Stimulated activated CD8-positive, alpha-beta memory T cell treated with anti-CD3 and anti-CD28 coated beads, Interleukin-7, amount 100 ng/mL, for 1 hour (primary cell): ENCODE measurements around the gene SCG3.

Source experiments
- DNase-seq, 2 donors: peaks; one replicate each; pipeline ENCODE4 v3.0.0-alpha.2; 2020; ENCODE audit warnings: low read depth in 2 of 2

The SCG3 gene

DNA sequence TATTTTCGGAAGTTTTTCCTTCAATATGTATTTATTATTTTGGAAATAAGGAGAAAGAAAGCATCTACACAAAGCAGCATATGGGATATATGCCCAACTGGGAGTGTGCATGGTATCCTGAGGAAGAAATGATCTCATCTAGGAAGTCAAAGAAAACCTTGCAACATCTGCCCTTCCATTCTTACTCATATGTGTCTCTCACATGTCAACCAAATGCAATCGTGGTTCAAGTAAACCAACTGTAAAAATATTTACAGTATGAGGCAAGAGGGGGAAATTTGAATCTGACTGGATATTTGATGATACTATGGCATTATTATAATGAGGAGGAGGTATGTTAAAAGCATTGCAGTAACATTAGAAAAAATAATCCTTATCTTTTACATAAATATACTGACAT, 3.2 kb upstream of the SCG3 start:
- no peak for DNase-seq

DNA sequence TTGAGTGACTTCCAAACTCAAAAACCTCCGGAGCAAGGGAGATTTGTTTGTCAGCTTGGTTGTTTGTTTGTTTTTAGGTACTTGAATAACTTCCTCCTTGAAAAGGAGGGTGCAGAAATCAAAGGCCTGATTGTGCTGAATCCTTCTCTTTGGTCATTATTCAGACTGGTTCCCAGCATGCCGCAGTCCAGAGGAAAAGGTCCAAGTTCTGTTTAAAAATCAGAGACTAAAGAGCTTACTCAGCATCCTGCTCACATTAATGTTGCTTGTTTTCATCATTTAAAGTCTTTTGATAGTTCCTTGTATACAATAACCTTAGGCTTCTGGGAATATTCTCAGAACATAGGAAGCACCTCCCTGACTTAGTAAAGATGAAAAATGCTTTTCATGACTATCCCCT, 982 bp upstream of the SCG3 start:
- no peak for DNase-seq

DNA sequence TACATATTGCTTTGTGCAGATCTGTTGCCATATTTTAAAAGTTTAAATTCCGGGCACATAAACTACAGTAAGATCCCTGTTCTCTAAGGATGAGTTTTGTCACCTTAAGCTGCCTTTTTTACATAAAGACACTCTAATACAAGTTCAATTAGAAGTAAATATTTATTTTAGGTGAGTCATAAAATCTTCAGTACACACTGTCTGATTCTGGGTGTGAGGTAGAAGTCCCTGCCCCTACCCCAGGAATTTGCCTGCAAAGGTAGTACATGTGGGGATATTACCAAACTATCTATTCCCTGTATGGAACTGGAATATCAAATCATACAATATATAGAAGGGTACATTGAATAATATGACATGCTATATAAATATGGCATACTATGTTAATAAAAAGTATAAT, 6.3 kb downstream of the SCG3 start:
- no peak for DNase-seq

DNA sequence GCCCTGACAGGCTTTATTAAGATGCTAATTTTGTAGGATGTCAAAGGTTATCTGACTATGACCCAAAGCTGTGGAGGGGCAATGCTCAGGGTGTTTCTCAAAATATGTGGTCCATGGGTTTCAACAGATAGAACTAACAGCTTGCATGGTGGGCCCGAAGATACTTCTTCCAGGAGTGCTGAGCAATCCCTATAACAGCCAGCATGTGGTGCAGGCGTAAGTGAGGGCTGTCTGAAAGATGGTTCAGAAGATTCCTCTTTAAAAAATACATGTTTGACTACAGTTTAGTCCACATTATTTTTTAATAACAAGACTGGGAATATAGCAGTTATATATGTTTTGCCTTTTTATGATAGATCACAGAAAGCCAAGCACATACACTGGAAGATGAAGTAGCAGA, 7.6 kb downstream of the SCG3 start:
- no peak for DNase-seq

DNA sequence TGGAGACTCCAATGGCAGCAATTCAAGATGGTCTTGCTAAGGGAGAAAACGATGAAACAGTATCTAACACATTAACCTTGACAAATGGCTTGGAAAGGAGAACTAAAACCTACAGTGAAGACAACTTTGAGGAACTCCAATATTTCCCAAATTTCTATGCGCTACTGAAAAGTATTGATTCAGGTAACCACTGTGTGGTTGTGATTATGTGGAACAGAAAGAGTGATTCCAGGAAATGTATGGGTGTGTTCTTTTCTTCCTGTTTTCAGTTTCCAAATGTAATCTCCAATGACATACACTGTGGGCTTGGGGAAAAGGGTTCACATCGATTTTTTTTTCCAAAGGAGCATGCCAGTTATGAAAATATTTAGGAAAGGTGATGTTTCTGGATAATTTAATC, 10.9 kb downstream of the SCG3 start:
- no peak for DNase-seq

DNA sequence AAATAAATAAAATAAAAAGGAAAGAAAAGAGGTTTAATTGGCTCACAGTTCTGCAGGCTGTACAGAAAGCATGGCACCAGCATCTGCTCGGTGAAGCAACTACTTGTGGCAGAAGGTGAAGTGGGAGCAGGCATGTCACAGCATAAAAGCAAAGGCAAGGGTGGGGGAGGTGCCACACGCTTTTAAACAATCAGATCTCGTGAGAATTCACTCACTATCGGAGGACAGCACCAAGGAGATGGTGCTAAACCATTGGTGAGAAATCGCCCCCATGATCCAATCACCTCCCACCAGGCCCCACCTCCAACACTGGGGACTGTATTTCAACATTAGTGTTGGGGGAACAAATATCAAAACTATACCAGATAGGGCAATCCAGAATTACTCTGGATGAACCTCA, 15.3 kb downstream of the SCG3 start:
- no peak for DNase-seq

DNA sequence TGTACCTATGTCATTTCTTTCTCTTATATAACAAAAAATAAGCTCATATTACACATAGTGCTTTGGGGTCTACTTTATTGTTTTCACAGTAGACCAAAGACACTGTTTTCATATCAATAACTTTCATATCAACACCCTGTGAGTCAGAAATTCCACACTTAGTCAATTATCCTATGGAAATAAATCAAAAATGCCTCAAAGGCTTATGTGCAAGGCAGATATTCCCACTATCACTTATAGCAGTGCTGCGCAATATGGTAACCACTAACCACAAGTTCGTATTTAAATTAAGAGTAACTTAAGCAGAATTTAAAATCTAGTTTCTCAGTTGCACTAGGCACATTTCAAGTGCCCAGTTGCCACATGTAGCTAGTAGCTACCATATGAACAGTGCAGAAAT, 15.9 kb downstream of the SCG3 start:
- DNase-seq: no peak

DNA sequence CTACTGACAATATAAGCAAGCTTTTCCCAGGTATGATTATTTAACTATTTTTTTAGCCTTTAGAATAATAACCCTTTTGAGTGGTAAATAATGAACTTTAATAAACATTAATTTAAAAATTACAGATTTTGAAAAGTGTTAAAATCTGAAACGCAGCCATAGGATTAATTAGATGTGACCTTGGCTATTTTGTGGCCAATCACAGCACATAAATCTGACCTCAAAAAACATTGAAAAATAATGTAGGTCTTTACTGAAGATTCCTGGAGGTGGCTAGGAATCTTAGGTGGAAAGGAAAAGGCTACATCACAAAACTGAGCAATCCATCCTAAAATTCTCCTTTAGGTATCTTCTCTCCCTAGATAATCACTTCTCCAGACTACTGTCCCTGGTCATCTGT, 18.1 kb downstream of the SCG3 start:
- no peak for DNase-seq

DNA sequence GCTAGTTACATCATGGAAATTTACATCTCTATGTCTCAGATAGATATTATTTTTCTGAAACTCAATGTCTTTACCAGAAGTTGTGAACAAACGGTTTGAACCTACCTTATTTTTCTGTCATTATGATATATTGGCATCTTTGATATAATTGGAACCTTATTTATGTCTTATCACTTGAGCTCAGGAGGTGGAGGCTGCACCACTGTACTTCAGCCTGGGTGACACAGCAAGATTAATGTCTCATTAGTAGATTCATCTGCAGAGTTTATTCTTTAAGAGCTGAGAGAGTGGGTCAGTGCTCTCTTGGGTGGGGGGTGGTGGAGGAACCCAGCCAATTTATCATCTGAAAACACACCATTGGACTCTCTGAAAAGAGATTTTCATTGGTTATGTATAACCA, 21.4 kb downstream of the SCG3 start:
- DNase-seq: no peak

DNA sequence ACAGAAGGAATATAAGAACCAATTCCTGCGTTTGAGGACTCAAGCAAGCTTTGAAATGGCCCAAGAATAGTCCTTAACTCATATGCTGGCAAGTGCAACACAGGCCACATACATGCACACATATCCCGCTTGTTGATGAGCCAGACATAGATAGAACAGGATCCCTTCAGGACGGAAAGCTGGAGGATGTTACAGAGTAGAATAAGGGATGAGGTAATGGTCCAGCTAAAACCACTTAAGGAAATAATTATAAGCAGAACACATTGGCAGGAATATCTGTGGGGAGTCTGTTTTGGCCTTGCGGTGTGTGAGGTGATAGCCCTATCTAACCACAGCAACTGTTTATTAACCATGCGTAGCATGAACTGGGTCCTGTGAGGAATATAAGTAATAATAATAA, 25.0 kb downstream of the SCG3 start:
- no peak for DNase-seq

DNA sequence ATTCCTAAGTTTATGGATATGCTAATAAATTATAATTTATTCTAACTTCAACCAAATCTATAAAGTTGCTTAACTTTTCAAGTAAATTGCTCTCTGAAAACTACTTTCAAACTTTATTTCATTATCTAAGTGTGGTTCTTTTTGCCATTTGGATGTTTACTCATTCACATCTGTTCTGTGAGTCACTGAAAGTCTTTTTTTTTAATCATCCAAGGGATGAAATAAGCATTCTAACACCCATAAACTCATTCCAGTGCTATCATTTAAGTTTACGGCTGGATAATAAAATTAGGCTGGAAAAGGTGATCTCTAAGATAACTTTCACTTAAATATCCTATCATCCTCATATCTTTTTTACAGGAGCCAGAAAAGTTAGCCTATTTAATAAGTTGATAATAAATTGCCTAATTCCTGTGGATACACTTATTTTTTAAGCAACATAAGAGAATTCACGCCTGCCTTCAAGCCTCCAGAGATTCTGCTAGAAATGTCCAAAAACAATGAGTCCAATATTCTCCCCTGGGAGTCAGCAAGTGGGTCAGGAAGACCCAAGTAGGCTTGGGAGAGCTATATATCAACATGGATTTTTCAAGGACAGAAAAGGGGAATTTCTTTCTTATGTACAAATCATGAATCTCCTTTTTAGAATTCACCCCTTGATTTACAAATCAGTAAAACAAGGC, 25.8 kb downstream of the SCG3 start:
- DNase-seq: no peak

DNA sequence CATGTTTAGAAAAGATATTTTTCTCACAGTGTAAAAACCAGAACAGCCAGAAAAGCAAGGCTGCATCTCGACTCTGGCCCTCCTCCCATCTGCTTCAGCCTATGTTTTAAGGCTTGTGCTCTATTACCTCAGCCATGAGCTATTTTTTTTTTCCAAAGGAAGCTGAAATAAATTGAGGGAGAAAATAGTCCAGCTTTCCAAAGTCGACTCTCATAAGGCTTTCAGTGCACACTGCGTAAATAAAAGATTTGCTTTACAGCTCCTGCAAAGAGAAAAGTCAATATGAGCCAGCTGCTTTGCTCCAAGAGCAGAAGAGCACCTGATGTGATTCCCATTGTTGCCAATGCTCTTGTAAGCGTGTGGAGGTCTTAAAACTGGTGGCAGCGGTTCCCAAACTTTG, 26.7 kb downstream of the SCG3 start:
- DNase-seq: no peak

DNA sequence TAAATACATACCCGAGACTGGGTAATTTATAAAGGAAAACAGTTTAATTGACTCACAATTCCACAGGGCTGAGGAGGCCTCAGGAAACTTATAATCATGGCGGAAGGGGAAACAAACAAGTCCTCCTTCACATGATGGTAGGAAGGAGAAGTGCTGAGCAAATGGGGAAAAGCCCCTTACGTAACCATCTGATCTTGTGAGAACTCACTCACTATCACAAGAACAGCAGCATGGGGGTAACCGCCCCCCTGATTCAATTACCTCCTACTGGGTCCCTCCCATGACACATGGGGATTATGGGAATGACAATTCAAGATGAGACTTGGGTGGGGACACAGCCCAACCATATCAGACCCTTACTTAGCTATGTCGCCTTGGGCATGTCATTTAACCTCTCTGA, 27.7 kb downstream of the SCG3 start:
- DNase-seq: no peak

DNA sequence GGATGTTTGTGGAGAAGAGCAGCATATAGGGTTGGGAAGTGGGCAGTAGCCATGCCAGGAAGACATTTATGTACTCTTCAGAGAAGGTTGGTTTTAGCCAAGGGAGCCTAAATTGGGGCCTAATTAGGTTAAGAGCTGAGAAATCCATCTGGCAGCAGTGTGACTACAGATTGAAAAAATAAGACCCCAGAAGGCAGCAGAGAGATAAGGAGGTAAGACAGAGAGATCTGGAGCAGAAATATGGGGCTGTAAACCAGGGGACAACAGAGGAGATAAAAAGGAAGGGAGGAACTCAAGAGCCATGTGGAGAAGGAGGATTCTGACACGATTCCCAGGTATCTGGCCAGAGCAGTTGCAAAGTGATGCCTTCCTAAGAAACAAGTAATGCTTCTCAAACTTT, 32.9 kb downstream of the SCG3 start:
- no peak for DNase-seq

DNA sequence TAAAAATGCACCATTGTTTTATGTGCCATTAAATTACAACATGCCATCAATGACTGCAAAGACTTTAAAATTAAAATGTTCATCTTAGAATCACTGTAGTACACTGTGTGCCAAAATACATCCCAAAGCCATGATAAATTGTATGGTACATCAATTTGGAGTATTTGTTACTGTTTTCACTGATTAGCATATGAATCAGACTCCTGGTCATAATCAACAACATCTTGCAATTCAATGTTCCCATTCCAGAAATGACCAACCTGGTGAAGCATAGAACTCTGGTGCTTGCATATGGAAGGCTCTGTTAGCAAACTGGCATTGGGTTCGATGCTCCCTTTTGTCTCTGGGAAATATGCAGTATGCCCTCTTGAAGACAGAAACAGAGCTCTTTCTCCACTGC, 33.6 kb downstream of the SCG3 start:
- no peak for DNase-seq

DNA sequence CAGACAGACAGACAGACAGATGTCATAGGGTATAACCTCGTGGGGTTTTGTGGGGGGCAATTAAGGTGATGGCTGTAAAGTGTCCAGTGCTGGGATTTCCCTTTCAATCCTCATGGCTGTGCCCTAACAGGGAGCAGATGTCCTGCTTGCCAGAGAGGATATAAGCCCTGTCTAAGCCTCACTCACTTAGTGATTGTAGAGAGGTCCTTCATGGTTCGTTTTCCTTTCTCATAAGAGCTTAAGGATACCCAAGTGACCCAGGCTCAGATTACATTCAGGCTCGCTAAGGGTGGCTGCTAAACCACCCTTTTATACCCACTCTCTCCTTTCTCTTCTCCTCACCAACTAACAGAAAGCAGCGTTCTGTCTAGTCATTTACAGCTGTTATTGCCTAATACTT, 36.9 kb downstream of the SCG3 start:
- no peak for DNase-seq

DNA sequence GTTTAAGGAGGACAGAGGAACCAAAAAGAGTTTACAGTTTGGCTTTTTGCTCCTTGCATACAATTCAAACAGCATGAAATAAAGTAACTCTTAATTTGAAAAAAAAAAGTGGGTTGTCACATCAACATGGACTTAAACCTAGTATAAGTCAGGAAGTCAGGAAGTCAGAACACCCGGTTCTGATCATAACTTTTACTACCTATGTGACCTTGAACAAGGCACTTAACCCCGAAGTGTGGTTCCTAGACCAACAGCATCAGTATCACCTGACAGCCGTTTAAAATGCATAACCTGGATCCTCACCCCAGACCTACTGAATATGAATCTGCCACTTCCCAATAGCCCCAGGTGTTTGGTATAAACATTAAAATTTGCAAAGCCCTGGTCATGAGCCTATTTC, 37.4 kb downstream of the SCG3 start:
- DNase-seq: no peak

DNA sequence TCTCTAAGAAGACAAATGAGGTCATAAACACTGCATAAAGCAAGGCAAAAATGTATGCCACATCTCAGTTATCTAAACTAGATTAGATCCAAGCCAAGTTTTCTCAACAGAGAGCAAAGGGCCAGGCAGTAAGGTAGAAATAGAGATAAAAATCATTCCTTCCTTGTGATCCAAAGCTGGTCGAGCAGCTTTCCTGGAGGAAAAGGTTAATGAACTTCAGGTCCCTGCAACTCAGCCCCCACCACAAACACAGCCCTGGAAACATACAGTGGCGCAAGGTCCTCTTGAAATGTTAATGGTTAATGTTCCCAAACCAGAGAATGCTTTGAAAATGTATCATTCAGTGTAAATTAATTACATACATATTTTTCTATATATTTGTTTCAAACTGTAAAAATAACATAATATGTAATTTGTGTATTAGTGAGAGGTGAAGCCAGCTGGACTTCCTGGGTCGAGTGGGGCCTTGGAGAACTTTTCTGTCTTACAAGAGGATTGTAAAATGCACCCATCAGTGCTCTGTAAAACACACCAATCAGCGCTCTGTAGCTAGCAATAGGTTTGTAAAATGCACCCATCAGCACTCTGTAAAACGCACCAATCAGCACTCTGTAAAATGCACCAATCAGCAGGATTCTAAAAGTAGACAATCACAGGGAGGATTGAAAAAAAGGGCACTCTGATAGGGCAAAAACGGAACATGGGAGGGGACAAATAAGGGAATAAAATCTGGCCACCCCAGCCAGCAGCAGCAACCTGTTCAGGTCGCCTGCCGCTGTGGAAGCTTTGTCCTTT, 39.1 kb downstream of the SCG3 start:
- DNase-seq: no peak

DNA sequence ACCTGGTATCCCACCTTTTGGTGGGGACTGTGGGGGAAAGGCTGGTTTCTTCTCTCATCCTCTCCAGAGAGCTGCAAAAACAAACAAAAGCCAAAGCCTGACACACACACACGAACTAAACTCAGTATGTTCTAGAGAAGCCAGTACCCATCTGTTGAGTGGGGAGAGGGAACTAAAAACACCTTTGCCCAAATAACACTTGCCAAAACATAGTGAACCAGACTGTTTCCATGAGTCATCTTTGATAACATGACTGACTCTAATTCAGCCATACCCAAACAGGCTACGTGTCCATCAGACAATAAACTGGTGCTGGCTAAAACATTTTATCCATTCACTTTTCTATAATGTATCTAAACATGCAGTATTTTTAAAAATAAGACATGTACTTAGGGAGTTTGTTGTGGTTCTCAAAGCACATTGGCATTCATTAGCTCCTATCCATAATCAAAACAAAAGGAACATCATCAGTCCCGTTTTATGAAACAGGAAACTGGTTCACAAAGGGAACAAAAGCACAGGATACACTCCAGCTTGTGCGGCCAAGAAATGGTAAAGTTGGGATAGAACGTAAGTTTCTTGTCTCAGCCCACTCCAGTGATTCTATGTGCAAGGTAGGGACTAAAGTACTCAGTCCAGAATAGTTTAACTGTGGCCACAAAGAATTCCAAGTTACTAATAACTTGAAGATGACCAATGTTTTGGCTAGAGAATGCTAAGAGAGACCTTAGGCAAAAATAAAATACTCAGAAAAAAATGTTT, 40.1 kb downstream of the SCG3 start:
- no peak for DNase-seq

DNA sequence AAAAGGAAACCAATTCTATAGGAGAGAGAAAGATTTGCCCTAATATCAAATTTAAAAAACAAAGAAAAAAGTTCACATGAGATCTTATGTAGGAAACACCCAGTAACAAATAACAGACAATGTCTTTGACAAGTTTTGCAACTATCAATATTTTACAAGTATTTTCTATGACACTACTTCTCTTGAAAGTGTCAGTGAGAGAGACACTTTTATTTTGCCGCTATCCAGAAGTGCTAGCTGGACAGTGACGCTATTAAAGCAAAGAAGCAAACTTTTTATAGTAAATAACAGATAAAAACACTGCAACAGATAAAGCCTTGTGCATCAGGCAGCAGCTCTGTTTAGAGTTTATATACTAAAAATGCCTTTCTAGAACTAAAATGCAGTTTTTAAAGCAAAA, 42.9 kb downstream of the SCG3 start:
- no peak for DNase-seq

DNA sequence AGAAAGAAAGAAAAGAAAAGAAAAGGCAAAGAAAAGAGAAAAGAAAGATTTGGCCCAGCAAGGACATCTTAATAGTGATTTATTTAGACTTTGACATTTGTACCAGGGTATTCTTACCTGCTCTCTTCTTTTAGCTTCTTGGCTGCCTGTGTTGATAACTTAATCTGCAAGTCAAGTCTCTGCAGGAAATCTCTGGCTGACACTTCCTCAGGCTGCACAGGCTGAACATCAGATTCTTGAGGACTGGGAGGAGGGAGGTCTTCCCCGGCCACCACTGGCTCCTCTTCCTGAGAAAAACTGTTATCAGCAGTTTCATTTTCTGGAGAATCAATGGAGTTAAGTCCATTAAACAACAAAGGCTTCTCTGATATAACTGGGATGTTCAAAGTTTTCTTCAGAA, 43.4 kb downstream of the SCG3 start:
- DNase-seq: no peak

DNA sequence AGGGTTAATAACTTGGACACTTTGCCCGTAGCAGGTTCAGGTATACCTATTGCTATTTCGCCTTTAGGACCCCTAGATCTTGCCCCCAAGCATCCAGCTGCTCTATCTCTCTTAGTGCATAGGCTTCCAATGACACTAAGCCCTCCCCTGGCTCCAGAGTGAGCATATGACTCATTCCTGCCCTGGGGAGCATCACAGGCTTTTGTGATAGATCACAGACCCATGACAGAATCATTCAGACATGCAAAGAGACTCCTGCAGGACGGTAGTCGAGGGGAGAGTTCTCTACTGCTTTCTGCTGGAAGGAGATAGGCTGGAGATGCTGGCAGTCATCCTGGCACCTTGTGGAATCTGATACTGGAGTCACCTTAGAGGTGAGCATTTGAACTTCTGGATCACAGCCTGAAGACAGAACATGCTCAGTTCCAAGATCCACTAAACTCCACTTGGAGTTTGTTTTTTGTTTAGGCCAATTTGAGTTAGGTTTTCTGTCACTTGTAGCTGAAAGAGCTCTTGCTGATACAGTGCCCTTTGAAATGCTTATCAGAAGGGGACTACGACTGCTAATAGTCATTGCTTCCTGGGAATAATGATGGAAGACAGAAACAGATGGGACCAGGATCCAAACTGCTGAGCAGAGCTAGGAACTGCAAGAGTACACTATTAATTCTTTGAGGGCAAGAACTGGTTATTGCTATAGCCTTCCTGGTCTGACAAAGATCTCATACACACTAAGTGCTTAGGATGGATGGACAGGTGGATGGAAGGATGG, 45.2 kb downstream of the SCG3 start:
- no peak for DNase-seq
